Embryonic facial prominence (tissue), 1 donor: Measurements from ENCODE around the gene FAM200B.

ENCODE experiments used
- DNase-seq: peaks from one replicate; pipeline ENCODE4 v3.0.0-alpha.2; 2016; ENCODE audit errors: extremely low spot score

FAM200B gene

GRCh38 chr4:15681372-15682241 is at the start of gene FAM200B:
TSS of gene FAM200B (plus strand) at chr4:15681827. CDS start at chr4:15686978, 5,151 bp downstream.
- DNase-seq = peak; percentile 95

- DNase-seq = no peak
Measured at GRCh38 chr4:15636818-15637217, 44.8 kb upstream of the FAM200B start.

- no peak for DNase-seq
Measured at GRCh38 chr4:15638418-15638817, 43.2 kb upstream of the FAM200B start.

GRCh38 chr4:15648600-15648999 is 33.0 kb upstream of the FAM200B start:
- DNase-seq = no peak

GRCh38 chr4:15649914-15650545 is 31.6 kb upstream of the FAM200B start:
- no peak for DNase-seq

- DNase-seq = no peak
Measured at GRCh38 chr4:15651676-15652075, 30.0 kb upstream of the FAM200B start.

GRCh38 chr4:15652191-15652590 is 29.4 kb upstream of the FAM200B start:
- DNase-seq = no peak

- DNase-seq = no peak
Measured at GRCh38 chr4:15652841-15653240, 28.8 kb upstream of the FAM200B start.

GRCh38 chr4:15653420-15653819 is 28.2 kb upstream of the FAM200B start:
- no peak for DNase-seq

GRCh38 chr4:15653864-15654592 is 27.6 kb upstream of the FAM200B start:
- peak; percentile 22 for DNase-seq

DNA sequence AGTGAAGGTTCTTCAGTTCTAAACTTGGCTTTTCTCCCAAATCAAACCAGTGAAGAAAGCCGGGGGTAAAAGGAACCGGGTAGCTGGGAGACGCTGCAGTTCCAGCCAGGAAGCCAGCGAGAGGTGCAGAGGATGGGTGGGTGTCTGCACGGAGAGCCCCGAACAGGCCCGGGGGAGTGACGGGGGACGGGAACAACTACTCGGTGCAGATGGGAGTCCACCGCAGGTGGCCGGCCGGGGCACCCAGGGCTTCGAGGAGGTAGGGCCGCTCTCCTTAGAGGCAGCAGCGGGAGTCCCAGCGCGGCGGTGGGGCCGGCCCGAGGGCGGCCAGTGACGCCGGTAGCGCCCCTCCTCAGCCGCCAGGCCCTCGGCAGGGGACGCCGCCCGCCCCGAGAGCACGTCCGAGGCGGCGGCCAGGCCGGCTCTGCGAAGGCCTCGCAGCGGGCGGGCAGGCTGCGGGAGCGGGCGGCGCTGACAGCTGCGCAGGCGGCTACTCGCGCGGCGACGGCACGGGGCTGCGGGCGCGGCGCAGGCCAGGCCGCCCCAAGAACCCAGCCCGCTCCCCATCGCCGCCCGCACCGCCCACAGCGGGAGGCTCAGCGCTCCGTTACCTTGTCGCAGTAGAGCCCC is 26.9 kb upstream of the FAM200B start:
- peak; percentile 36 for DNase-seq

GRCh38 chr4:15655223-15656037 is 26.2 kb upstream of the FAM200B start, which contains the start of gene FBXL5:
TSS of gene FBXL5 (minus strand) at chr4:15655357. CDS start at chr4:15655287, 70 bp downstream.
- DNase-seq = peak; percentile 78

GRCh38 chr4:15656038-15656470 is 25.6 kb upstream of the FAM200B start:
- DNase-seq = peak; percentile 15

DNA sequence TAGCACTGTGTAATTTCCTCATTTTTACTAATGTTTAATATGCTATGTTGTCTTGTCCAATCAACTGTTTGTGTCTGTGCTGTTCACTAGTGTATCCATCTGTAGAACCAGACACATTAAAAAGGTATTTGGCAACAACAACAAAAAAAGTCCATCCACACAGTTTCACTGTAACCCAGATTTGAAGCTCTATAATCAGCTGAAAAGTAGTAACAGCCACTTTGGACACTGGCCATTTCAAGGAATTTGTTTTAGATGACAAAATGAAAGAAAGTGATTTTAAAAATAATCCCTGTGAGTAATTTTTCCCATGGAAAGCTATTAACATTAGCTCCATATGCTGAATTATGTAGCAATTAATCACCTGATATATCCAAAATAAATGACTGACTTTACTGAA is 24.3 kb upstream of the FAM200B start:
- no peak for DNase-seq

DNA sequence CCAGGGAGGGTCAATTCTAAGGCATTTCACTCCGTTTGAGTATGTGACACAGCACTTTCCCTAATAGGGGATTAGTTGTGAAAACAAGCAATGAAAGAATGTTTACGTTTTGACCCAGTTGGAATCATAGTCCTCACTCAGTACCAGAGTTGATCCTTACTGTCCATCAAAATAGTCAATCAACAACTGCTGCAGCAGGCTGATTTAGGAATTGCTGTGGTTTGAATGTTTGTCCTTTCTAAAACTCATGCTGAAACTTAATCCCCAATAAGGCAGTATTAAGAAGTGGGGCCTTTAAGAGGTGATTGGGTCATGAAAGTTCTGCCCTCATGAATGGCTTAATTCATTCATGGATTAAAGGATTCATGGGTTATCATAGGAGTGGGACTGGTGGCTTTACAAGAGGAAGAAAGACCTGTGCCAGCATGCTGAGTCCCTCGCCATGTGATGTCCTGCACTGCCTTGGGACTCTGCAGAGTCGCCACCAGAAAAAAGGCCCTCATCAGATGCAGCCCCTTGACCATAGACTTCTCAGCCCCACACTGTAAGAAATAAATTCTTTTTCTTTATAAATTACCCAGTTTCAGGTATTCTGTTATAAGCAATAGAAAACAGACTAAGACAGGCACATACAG is 23.4 kb upstream of the FAM200B start:
- no peak for DNase-seq

DNA sequence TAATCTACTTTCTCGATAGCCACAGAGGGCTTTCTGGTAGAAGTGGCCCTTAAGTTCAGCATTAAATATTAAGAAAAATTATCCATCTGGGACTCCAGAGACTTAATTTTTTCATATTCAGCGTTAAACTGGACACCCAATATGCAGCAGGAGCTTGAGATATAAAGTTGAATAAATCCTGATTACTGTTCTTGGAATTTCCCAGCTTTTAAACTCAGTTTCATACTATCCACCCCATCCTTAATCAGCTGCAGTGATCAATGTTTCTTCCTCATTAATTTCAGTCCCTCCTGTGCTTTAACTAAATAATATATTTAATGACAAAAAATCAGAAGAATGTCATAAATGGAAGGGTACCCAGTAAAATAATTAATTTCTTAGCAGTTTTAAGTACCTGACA is 22.8 kb upstream of the FAM200B start:
- no peak for DNase-seq

DNA sequence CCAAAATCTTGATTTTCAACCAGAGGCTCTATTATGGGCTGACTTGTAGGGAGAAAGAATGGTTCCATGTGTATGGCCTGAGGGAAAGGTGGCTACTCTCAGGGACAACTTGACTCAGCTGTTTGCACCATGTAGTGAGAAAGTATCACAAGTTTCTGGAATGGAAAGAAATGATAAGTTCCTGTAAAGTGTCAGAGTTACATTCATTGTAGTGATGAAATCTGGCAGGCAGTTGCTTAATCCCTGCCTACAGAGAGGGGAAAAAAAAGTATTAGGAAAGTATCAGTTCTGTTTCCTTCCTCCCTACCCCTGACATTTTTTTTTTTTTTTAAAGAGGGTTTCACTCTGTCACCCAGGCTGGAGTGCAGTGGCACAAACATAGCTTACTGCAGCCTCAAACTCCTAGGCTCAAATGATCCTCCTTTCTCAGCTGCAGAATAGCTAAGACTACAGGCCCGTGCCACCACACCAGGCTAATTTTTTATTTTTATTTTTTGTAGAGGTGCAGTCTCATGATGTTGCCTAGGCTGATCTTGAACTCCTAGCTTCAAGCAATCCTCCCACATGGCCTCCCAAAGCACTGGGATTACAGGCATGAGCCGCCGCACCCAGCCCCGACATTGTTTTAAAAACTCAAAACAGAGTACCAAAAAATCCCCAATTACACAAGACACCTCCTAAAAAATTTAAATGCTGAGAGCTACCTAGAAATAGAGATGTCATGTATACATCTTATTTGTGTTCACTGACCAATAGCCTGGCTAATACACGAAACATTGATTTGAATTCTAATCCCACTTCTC is 21.7 kb upstream of the FAM200B start:
- no peak for DNase-seq

GRCh38 chr4:15665753-15666365 is 15.8 kb upstream of the FAM200B start:
- DNase-seq = no peak

GRCh38 chr4:15667006-15667405 is 14.6 kb upstream of the FAM200B start:
- no peak for DNase-seq
